K562 (cell line): ENCODE measurements around the gene BOLL. TPM values are rescaled to one million over a fixed set of nuclear protein-coding genes. Genes with fewer than 3 reads are reported as not detected.

Source experiments
- CREB3 ChIP-seq: fragments of 450-650 bp; conservative IDR thresholded peaks from 2 replicates; pipeline ENCODE4 v1.6.1; 2016; ENCODE audit warnings: missing genetic modification characterization, low read depth, mild to moderate bottlenecking, missing compliant biosample characterization, moderate library complexity
- EP300 ChIP-seq: IDR thresholded peaks from 2 replicates; pipeline ENCODE4 v1.6.1; 2012; ENCODE audit warnings: low read length, improper control_type of control experiment
- ESRRA ChIP-seq: fragments of 450-650 bp; IDR thresholded peaks from 2 replicates; pipeline ENCODE4 v1.6.1; 2014; ENCODE audit warnings: low read depth, mild to moderate bottlenecking, moderate library complexity, borderline replicate concordance
- MAFF ChIP-seq: IDR thresholded peaks from 2 replicates; pipeline ENCODE4 v1.6.1; 2012; ENCODE audit warnings: low read length, improper control_type of control experiment
- NCOR1 ChIP-seq: fragments of 450-650 bp; IDR thresholded peaks from 2 replicates; pipeline ENCODE4 v1.6.1; 2016; ENCODE audit warnings: mild to moderate bottlenecking, moderate library complexity
- NFRKB ChIP-seq: fragments of 450-650 bp; IDR thresholded peaks from 2 replicates; pipeline ENCODE4 v1.6.1; 2016; ENCODE audit warnings: low read depth
- NONO ChIP-seq, 2 experiments: fragments of 200-400 bp in 1 of 2; fragments of 450-650 bp in 1 of 2; formaldehyde crosslinking in 1 of 2; IDR thresholded peaks; 2 replicates each; pipeline ENCODE4 v1.6.1; 2017; ENCODE audit warnings: low read depth in 2 of 2, mild to moderate bottlenecking in 2 of 2, moderate library complexity in 2 of 2, low read length in 1 of 2
- RBFOX2 ChIP-seq: fragments of 200-400 bp; formaldehyde crosslinking; IDR thresholded peaks from 2 replicates; pipeline ENCODE4 v1.6.1; 2017; ENCODE audit warnings: low read depth, mild to moderate bottlenecking, low read length, moderate library complexity
- RFX1 ChIP-seq: fragments of 450-650 bp; IDR thresholded peaks from 2 replicates; pipeline ENCODE4 v1.6.1; 2016; ENCODE audit warnings: mild to moderate bottlenecking, moderate library complexity
- SIN3B ChIP-seq: fragments of 450-650 bp; IDR thresholded peaks from 2 replicates; pipeline ENCODE4 v1.6.1; 2017; ENCODE audit warnings: low read depth, mild to moderate bottlenecking, moderate library complexity
- SIRT6 ChIP-seq: IDR thresholded peaks from one replicate; pipeline ENCODE4 v1.6.1; 2012; ENCODE audit warnings: low read depth, mild to moderate bottlenecking, control low read depth, inconsistent platforms, low read length, moderate library complexity
- SMAD2 ChIP-seq: fragments of 150-350 bp; IDR thresholded peaks from 2 replicates; pipeline ENCODE4 v1.6.1; 2014; ENCODE audit warnings: low read depth, mild to moderate bottlenecking, low read length
- SREBF2 ChIP-seq: sonication (generic); formaldehyde crosslinking; IDR thresholded peaks from 2 replicates; pipeline ENCODE4 v1.4.0; 2020; ENCODE audit warnings: mild to moderate bottlenecking, missing genetic modification reagents
- STAT5B ChIP-seq: fragments of 250-450 bp; sonication (Bioruptor Pico); IDR thresholded peaks from 2 replicates; pipeline ENCODE4 v1.8.0; 2021; ENCODE audit warnings: mild to moderate bottlenecking, inconsistent platforms
- TAF9B ChIP-seq: fragments of 450-650 bp; IDR thresholded peaks from 2 replicates; pipeline ENCODE4 v1.6.1; 2018; ENCODE audit warnings: mild to moderate bottlenecking; ENCODE audit not compliant: partially characterized antibody
- ZKSCAN8 ChIP-seq: fragments of 200-800 bp; sonication (Bioruptor generic); IDR thresholded peaks from 2 replicates; pipeline ENCODE4 v1.6.1; 2016; ENCODE audit warnings: missing genetic modification characterization, missing compliant biosample characterization
- ZNF311 ChIP-seq: fragments of 250-450 bp; sonication (Bioruptor Pico); IDR thresholded peaks from 2 replicates; pipeline ENCODE4 v1.4.0; 2020; ENCODE audit warnings: mild to moderate bottlenecking, moderate library complexity
- ZNF407 ChIP-seq: fragments of 450-650 bp; IDR thresholded peaks from 2 replicates; pipeline ENCODE4 v1.6.1; 2016; ENCODE audit warnings: low read depth
- ZNF696 ChIP-seq: fragments of 250-450 bp; sonication (Bioruptor Pico); conservative IDR thresholded peaks from 2 replicates; pipeline ENCODE4 v1.4.0; 2020; ENCODE audit warnings: mild to moderate bottlenecking, moderate library complexity
- polyA plus RNA-seq, 8 experiments: library from polyadenylated mRNA; depleted of rRNA in 4 of 8; stranded (reverse) in 5 of 8; unstranded in 3 of 8; fragments of >200 nt; fragmentation: Nextera tagmentation in 2 of 8; fragmentation: Illumina TruSeq in 1 of 8; extraction: Ambion mirVana in 2 of 8; extraction: Trizol in 1 of 8; gene quantifications; 2 replicates each; pipeline versions ENCODE4 v1.2.1 to v1.2.3, GENCODE V29; 2011 to 2014; ENCODE audit warnings: inconsistent platforms in 1 of 8, missing spikeins in 1 of 8
- total RNA-seq, 7 experiments: library from RNA; depleted of rRNA in 6 of 7; stranded (reverse); fragments of >200 nt in 6 of 7; fragmentation: Illumina TruSeq in 2 of 7; extraction: Trizol in 2 of 7; gene quantifications; 2 replicates each; pipeline versions ENCODE4 v1.2.1 to v1.2.3, GENCODE V29; 2011 to 2021; ENCODE audit warnings: low replicate concordance in 1 of 7

Gene BOLL
- total and polyA plus RNA-seq, 9 of the 15 experiments (the other 6 are each of a cell fraction or from before 2014, with no cell fraction given) = 0.11 to 0.55 (median 0.19) TPM; not detected in 1

GRCh38 chr2:197704434-197705120, 80.5 kb downstream of the BOLL start (continued):
- no peak for TF ChIP-seq ZNF407
- TF ChIP-seq EP300 = no peak
- TF ChIP-seq RBFOX2 = no peak
- TF ChIP-seq ZNF311 = no peak
- peak; percentile 5; the same call in 1 of the 2 replicates for TF ChIP-seq NCOR1
- no peak for TF ChIP-seq SIRT6
- no peak for TF ChIP-seq SREBF2 (CRISPR knock-in tag)
- no peak for TF ChIP-seq SMAD2
- TF ChIP-seq NONO (IDR thresholded peaks at IDR 0.05; ENCODE audit: low read depth in 2 of 2, low read length in 1 of 2) = no peak
- no peak for TF ChIP-seq TAF9B
- no peak for TF ChIP-seq RFX1
- no peak for TF ChIP-seq ZKSCAN8 (CRISPR knock-in tag)
- no peak; the same call in 1 of the 2 replicates for TF ChIP-seq CREB3 (tag)
- no peak for TF ChIP-seq SIN3B
- no peak for TF ChIP-seq STAT5B (CRISPR knock-in tag)
- peak; percentile 74 for TF ChIP-seq NFRKB
- TF ChIP-seq MAFF = no peak
- no peak for TF ChIP-seq ESRRA
- TF ChIP-seq ZNF696 (CRISPR knock-in tag) = no peak
